Activated T-helper 1 cell treated with anti-CD3 and anti-CD28 coated beads, Interleukin-12 subunit alpha, Interleukin-12 subunit beta, Interleukin-2, Interleukin-4 antibody, amounts not matched to agents 30 ng/mL and 10 ng/mL and 1 ng/mL, durations not matched to agents 14 hours and 24 hours and 36 hours (primary cell): ENCODE measurements around the gene KCNAB3. TPM values are rescaled to one million over a fixed set of nuclear protein-coding genes. Genes with fewer than 3 reads are reported as not detected.

Source experiments
- DNase-seq: peaks from one replicate; pipeline ENCODE4 v3.0.0; 2021; ENCODE audit warnings: low spot score
- H3K27ac Mint-ChIP-seq: one replicate; pipeline ENCODE4 v1.8.0; 2021; ENCODE audit warnings: mild to moderate bottlenecking, mixed read lengths
- H3K27me3 Mint-ChIP-seq: one replicate; pipeline ENCODE4 v1.8.0; 2022; ENCODE audit warnings: mild to moderate bottlenecking, moderate library complexity, mixed read lengths; ENCODE audit not compliant: insufficient read depth
- H3K36me3 Mint-ChIP-seq: one replicate; pipeline ENCODE4 v1.8.0; 2021; ENCODE audit warnings: low read depth, mixed read lengths
- H3K4me1 Mint-ChIP-seq: one replicate; pipeline ENCODE4 v1.8.0; 2021; ENCODE audit warnings: low read depth, mixed read lengths
- H3K4me3 Mint-ChIP-seq: one replicate; pipeline ENCODE4 v1.8.0; 2021; ENCODE audit warnings: mild to moderate bottlenecking, moderate library complexity, mixed read lengths
- H3K9me3 Mint-ChIP-seq: one replicate; pipeline ENCODE4 v1.8.0; 2021; ENCODE audit warnings: mixed read lengths
- intact Hi-C: fragments of 100-400 bp; cut with micrococcal nuclease; formaldehyde crosslinking; loops from one replicate; pipeline ENCODE4 v1.15.1; 2024
- total RNA-seq: library from RNA; stranded (reverse); gene quantifications from 2 replicates; pipeline ENCODE4 v1.2.3, GENCODE V29; 2022

Gene KCNAB3
- total RNA-seq, 1 donor from 2014 or later, result 9.9 TPM

GRCh38 chr17:7931709-7932482 is 2.2 kb upstream of the KCNAB3 start, which contains the start of the genes CNTROB and TRAPPC1:
Gene CNTROB (plus strand): TSS chr17:7932206. CDS start chr17:7933080, 874 bp downstream.
Gene TRAPPC1 (minus strand): TSS chr17:7931946. CDS start chr17:7931829, 117 bp downstream.
- intact Hi-C loops, result loop anchor here (1.0 to 5.0 kb wide), 13 partner anchors 10 to 530 kb away; partner anchors contain the start of genes KDM6B, NAA38, RPL26 and TMEM256
- Mint-ChIP-seq H3K27me3 (no peaks in the 10 kb centered on the region), H3K36me3 (peaks cover 25% of the 10 kb centered on the region), H3K9me3 (no peaks in the 10 kb centered on the region), H3K4me3 (peak within 1 kb of the TSS; percentile 99), H3K27ac (peak within 1 kb of the TSS; percentile 99), H3K4me1 (peaks cover 42% of the 10 kb centered on the region)
- peak; percentile 100 for DNase-seq

- no peak for DNase-seq
- Mint-ChIP-seq H3K9me3 (no peaks in the 10 kb centered on the region), H3K27ac (peak overlapping the region; percentile 64), H3K4me3 (peak overlapping the region; percentile 99), H3K27me3 (no peaks in the 10 kb centered on the region), H3K4me1 (peaks cover 42% of the 10 kb centered on the region), H3K36me3 (peaks cover 19% of the 10 kb centered on the region)
- intact Hi-C loops, result loop anchor here (1.0 to 5.0 kb wide), 3 partner anchors 9 to 529 kb away; partner anchors contain the start of genes TMEM256 and WRAP53
Measured at GRCh38 chr17:7930841-7931631, 1.4 kb upstream of the KCNAB3 start.

- H3K27me3 Mint-ChIP-seq, result no peaks in the 10 kb centered on the region
- no peak overlapping the region for H3K4me3 Mint-ChIP-seq
- H3K4me1 Mint-ChIP-seq, result peaks cover 23% of the 10 kb centered on the region
- DNase-seq, result no peak
- H3K36me3 Mint-ChIP-seq, result peaks cover 10% of the 10 kb centered on the region
- H3K9me3 Mint-ChIP-seq, result no peaks in the 10 kb centered on the region
- intact Hi-C loops, result no loop called here
- H3K27ac Mint-ChIP-seq, result peak overlapping the region; percentile 35
Measured at GRCh38 chr17:7927596-7927995, 2.1 kb downstream of the KCNAB3 start.

GRCh38 chr17:7922845-7923628 is 6.6 kb downstream of the KCNAB3 start:
- no peaks in the 10 kb centered on the region for H3K27me3 Mint-ChIP-seq
- peaks cover 13% of the 10 kb centered on the region for H3K4me1 Mint-ChIP-seq
- peaks cover 8% of the 10 kb centered on the region for H3K36me3 Mint-ChIP-seq
- H3K27ac Mint-ChIP-seq, result peak overlapping the region; percentile 59
- intact Hi-C loops, result loop anchor here (1.0 kb wide), 1 partner anchor 8 kb away; the partner anchor contains the start of gene TRAPPC1
- peak; percentile 76 for DNase-seq
- H3K9me3 Mint-ChIP-seq, result no peaks in the 10 kb centered on the region
- peak overlapping the region; percentile 70 for H3K4me3 Mint-ChIP-seq

GRCh38 chr17:7922269-7922844 is 7.3 kb downstream of the KCNAB3 start:
- DNase-seq, result no peak
- intact Hi-C loops, result loop anchor here (1.0 kb wide), 1 partner anchor 9 kb away; the partner anchor contains the start of gene TRAPPC1
- peak overlapping the region; percentile 70 for H3K4me3 Mint-ChIP-seq
- H3K36me3 Mint-ChIP-seq, result peaks cover 4% of the 10 kb centered on the region
- peaks cover 13% of the 10 kb centered on the region for H3K4me1 Mint-ChIP-seq
- H3K27me3 Mint-ChIP-seq, result no peaks in the 10 kb centered on the region
- no peaks in the 10 kb centered on the region for H3K9me3 Mint-ChIP-seq
- peak overlapping the region; percentile 59 for H3K27ac Mint-ChIP-seq

GRCh38 chr17:7916808-7917207 is 12.8 kb downstream of the KCNAB3 start:
- Mint-ChIP-seq H3K9me3 (no peaks in the 10 kb centered on the region), H3K4me3 (peak overlapping the region; percentile 73), H3K27me3 (no peaks in the 10 kb centered on the region), H3K4me1 (peaks cover 34% of the 10 kb centered on the region), H3K27ac (peak overlapping the region; percentile 61), H3K36me3 (peaks cover 14% of the 10 kb centered on the region)
- intact Hi-C loops, result no loop called here
- no peak for DNase-seq

- H3K36me3 Mint-ChIP-seq, result peaks cover 16% of the 10 kb centered on the region
- H3K4me1 Mint-ChIP-seq, result peaks cover 33% of the 10 kb centered on the region
- intact Hi-C loops, result no loop called here
- no peaks in the 10 kb centered on the region for H3K9me3 Mint-ChIP-seq
- H3K27ac Mint-ChIP-seq, result peak overlapping the region; percentile 61
- H3K27me3 Mint-ChIP-seq, result no peaks in the 10 kb centered on the region
- DNase-seq, result no peak
- H3K4me3 Mint-ChIP-seq, result peak overlapping the region; percentile 73
Measured at GRCh38 chr17:7916385-7916682, 13.3 kb downstream of the KCNAB3 start.

- Mint-ChIP-seq H3K9me3 (no peaks in the 10 kb centered on the region), H3K4me1 (peaks cover 33% of the 10 kb centered on the region), H3K36me3 (peaks cover 19% of the 10 kb centered on the region), H3K27me3 (no peaks in the 10 kb centered on the region), H3K27ac (peak within 1 kb of the TSS; percentile 96), H3K4me3 (peak within 1 kb of the TSS; percentile 92)
- intact Hi-C loops, result loop anchor here (1.0 to 2.0 kb wide), 4 partner anchors 17 to 71 kb away; partner anchors contain the start of gene CNTROB
- DNase-seq, result peak; percentile 77
Measured at GRCh38 chr17:7915611-7916384, 13.9 kb downstream of the KCNAB3 start, which contains the start of gene RNF227. Gene RNF227 (minus strand): TSS chr17:7916289. CDS start chr17:7916195, 94 bp downstream.

GRCh38 chr17:7915179-7915610 is 14.5 kb downstream of the KCNAB3 start:
- H3K36me3 Mint-ChIP-seq, result peaks cover 24% of the 10 kb centered on the region
- H3K9me3 Mint-ChIP-seq, result no peaks in the 10 kb centered on the region
- peak overlapping the region; percentile 96 for H3K27ac Mint-ChIP-seq
- peaks cover 33% of the 10 kb centered on the region for H3K4me1 Mint-ChIP-seq
- no peak for DNase-seq
- peak overlapping the region; percentile 92 for H3K4me3 Mint-ChIP-seq
- no peaks in the 10 kb centered on the region for H3K27me3 Mint-ChIP-seq
- intact Hi-C loops, result loop anchor here (1.0 to 2.0 kb wide), 4 partner anchors 17 to 71 kb away; partner anchors contain the start of gene CNTROB

- Mint-ChIP-seq H3K27me3 (no peaks in the 10 kb centered on the region), H3K4me1 (peaks cover 33% of the 10 kb centered on the region), H3K27ac (peak overlapping the region; percentile 45), H3K36me3 (peaks cover 40% of the 10 kb centered on the region), H3K4me3 (peak overlapping the region; percentile 75), H3K9me3 (no peaks in the 10 kb centered on the region)
- intact Hi-C loops, result loop anchor here (1.0 kb wide), 5 partner anchors 51 to 144 kb away; partner anchors contain the start of gene NAA38
- peak; percentile 49 for DNase-seq
Measured at GRCh38 chr17:7912927-7913524, 16.6 kb downstream of the KCNAB3 start.

GRCh38 chr17:7911116-7911515 is 18.5 kb downstream of the KCNAB3 start:
- DNase-seq, result no peak
- no peaks in the 10 kb centered on the region for H3K9me3 Mint-ChIP-seq
- no peaks in the 10 kb centered on the region for H3K27me3 Mint-ChIP-seq
- H3K4me1 Mint-ChIP-seq, result peaks cover 24% of the 10 kb centered on the region
- intact Hi-C loops, result no loop called here
- peaks cover 50% of the 10 kb centered on the region for H3K36me3 Mint-ChIP-seq
- H3K4me3 Mint-ChIP-seq, result no peak overlapping the region
- no peak overlapping the region for H3K27ac Mint-ChIP-seq
